CD1c-positive myeloid dendritic cell (primary cell): ENCODE data around the gene SH2D3A.

Source experiments
- DNase-seq: peaks from one replicate; pipeline ENCODE4 v3.0.0-alpha.2; 2016; ENCODE audit errors: extremely low spot score

Gene SH2D3A

GRCh38 chr19:6767357-6768235 is at the start of gene SH2D3A:
TSS of gene SH2D3A (minus strand) at chr19:6767435. CDS start at chr19:6763748, 3,687 bp downstream.
- DNase-seq: peak; percentile 85

GRCh38 chr19:6813659-6814058 is 46.4 kb upstream of the SH2D3A start:
- DNase-seq: no peak

DNA sequence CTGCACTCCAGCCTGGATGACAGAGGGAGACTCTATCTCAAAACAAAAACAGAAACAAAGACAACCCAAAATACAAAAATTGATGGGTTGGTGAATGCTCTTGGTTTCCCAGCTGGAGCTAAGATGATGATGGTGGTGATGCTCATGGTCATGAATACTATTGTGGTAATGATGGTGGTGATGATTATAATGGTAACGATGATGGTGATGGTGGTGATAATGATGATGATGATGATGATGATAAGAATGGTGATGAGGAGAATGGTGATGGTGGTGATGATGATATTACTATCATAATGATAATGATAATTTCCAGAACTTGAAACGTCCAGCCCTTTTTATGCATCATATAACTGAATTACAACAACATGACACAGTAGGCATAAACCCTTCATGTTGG is 45.4 kb upstream of the SH2D3A start:
- no peak for DNase-seq

- DNase-seq: peak; percentile 61
These were observed 44.7 kb upstream of the SH2D3A start for GRCh38 chr19:6811906-6812305.

GRCh38 chr19:6811378-6811777 is 44.1 kb upstream of the SH2D3A start:
- no peak for DNase-seq

- no peak for DNase-seq
These were observed 42.0 kb upstream of the SH2D3A start for GRCh38 chr19:6809262-6809661.

DNA sequence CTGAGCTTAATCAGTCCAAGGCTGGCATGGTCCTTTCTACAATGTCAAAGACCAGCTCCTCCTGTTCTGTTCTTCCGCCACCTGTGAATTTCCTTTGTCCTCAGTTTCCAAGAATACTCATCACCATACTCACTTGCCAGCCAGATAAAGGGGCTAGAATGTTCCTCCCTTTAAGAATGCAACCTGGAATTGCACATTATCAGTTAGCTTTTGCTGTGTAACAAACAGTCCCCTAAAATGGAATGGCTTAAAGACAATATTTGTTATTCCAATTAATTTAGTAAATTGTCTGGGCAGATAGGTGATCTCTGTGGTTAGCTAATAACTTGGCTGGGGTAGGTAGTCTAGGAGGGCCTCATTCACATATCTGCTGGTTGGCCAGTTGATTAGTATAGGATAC is 41.3 kb upstream of the SH2D3A start:
- no peak for DNase-seq

DNA sequence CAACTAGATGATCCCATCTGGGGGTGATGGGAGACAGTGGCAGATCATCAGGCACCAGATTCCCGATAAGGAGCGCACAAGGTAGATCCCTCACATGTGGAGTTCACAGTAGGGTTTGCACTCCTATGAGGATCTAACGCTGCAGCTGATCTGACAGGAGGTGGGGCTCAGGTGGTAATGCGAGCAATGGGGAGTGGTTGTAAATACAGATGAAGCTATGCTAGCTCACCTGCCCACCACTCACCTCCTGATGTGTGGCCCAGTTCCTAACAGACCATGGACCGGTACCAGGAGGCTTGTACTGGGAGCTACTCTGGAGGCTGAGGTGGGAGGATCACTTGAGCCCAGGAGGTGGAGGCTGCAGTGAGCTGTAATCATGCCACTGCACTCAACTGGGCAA is 40.1 kb upstream of the SH2D3A start:
- DNase-seq: no peak

GRCh38 chr19:6806488-6806887 is 39.3 kb upstream of the SH2D3A start:
- no peak for DNase-seq

DNA sequence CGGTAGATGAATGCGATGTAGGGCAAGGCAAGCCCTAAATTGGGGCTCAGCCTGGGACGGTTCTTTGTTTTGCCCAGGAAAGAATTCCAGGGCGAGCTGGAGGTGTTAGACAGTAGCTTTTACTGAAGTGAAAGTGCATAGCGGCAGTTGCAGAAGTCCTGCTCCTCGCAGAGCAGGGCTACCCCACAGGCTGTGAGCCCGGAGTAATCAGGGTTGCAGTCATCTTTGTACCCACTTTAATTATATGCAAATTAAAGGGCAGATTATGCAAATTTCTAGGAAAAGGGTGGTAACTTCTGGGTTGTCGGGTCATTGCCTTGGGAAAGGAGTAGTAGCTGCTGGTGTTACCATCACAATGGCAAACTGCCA is 35.8 kb upstream of the SH2D3A start:
- DNase-seq: peak; percentile 68

- DNase-seq: peak; percentile 92
These were observed 35.3 kb upstream of the SH2D3A start for GRCh38 chr19:6802336-6803035.

GRCh38 chr19:6801485-6802086 is 34.4 kb upstream of the SH2D3A start:
- DNase-seq: peak; percentile 93

- DNase-seq: no peak
These were observed 33.8 kb upstream of the SH2D3A start for GRCh38 chr19:6800991-6801484.

DNA sequence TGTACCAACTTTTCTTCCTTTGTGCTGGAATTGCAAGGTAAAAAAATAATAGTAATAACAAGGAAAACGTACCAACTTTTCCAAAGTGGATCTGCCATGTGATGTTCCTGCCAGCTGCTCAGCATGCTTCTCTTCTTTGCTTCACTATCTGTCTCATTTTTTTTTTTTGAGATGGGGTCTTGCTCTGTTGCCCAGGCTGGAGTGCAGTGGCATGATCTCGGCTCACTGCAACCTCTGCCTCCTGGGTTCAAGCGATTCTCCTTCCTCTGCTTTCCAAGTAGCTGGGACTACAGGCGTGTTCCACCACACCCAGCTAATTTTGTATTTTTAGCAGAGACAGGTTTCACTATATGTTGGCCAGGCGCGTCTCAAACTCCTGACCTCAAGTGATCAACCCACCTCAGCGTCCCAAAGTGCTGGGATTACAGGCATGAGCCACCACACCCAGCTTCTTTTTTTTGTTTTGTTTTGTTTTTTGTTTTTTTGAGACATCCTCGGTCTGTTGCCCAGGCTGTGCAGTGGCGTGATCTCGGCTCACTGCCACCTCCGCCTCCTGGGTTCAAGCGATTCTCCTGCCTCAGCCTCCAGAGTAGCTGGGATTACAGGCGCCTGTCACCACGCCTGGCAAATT is 33.0 kb upstream of the SH2D3A start:
- DNase-seq: peak; percentile 6

GRCh38 chr19:6797646-6798045 is 30.4 kb upstream of the SH2D3A start:
- DNase-seq: peak; percentile 81

GRCh38 chr19:6796278-6796677 is 29.0 kb upstream of the SH2D3A start:
- no peak for DNase-seq

GRCh38 chr19:6794686-6795431 is 27.6 kb upstream of the SH2D3A start:
- DNase-seq: peak; percentile 12

GRCh38 chr19:6793973-6794372 is 26.7 kb upstream of the SH2D3A start:
- no peak for DNase-seq

- DNase-seq: no peak
These were observed 26.2 kb upstream of the SH2D3A start for GRCh38 chr19:6793411-6793810.

DNA sequence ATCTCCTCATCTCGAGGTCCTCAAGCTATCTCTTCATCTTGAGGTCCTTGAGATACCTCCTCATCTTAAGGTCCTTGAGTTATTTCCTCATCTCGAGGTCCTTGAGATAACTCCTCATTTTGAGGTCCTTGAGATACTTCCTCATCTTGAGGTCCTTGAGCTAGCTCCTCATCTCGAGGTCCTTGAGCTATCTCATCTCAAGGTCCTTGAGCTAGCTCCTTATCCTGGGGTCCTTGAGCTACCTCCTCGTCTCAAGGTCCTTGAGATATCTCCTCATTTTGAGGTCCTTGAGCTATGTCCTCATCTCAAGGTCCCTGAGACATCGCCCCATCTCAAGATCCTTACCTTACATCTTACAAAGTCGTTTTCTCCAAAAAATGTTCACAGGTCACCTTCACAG is 24.0 kb upstream of the SH2D3A start:
- no peak for DNase-seq
